ENCODE results near the gene KANSL2. TPM values are rescaled to one million over a fixed set of nuclear protein-coding genes. Genes with fewer than 3 reads are reported as not detected.

KANSL2 gene
- total and polyA plus RNA-seq, 9 of the 15 experiments (the other 6 are each of a cell fraction or from before 2014, with no cell fraction given): 41.1 to 89.8 (median 55.4) TPM

DNA sequence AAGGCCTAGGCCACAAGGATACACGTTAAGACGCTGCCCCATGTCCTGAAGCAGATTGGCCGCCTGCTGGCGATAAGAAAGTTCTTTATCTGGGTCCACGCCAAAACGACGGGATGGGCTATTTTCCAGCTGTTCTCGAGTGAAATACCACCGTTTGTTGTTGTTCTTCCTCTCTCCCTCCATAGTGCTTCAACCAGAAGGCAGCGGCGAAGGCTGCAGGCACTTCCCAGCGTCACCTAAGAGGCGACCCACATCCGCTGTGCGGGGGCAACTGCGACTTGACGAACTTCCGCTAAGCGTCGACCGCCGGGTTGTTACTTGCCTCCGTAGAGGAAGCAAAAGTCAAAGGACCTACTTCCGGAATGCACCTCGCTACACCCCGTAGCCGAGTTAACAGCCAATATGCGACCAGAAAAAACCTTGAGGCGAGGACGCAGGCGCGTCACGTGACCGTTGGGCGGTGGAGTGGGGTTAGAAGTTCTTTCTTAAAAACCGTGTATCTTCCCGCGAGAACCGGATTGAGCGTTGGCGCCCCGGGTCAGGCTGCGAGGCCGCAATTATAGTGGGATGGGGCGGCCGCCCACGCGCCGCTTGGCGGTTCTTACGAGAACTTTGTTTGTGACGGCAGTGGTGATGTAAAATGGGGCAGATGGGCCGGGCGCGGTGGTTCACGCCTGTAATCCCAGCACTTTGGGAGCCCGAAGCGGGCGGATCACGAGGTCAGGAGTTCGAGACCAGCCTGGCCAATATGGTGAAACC is 34.6 kb upstream of the KANSL2 start, which contains the start of gene CCNT1 (continued):
- peak in 1 of 2 experiments; percentile 86; a peak in 3 of 4 replicates for TF ChIP-seq ETV6 (IDR thresholded peaks at IDR 0.05; ENCODE audit: borderline replicate concordance in 1 of 2, low read depth in 2 of 2, low read length in 1 of 2)
- TF ChIP-seq ETV6 (CRISPR knock-in tag; IDR thresholded peaks at IDR 0.05; ENCODE audit: borderline replicate concordance): no peak
- peak; percentile 85 for TF ChIP-seq BCOR (IDR thresholded peaks at IDR 0.05)
- TF ChIP-seq, protein P1, sequence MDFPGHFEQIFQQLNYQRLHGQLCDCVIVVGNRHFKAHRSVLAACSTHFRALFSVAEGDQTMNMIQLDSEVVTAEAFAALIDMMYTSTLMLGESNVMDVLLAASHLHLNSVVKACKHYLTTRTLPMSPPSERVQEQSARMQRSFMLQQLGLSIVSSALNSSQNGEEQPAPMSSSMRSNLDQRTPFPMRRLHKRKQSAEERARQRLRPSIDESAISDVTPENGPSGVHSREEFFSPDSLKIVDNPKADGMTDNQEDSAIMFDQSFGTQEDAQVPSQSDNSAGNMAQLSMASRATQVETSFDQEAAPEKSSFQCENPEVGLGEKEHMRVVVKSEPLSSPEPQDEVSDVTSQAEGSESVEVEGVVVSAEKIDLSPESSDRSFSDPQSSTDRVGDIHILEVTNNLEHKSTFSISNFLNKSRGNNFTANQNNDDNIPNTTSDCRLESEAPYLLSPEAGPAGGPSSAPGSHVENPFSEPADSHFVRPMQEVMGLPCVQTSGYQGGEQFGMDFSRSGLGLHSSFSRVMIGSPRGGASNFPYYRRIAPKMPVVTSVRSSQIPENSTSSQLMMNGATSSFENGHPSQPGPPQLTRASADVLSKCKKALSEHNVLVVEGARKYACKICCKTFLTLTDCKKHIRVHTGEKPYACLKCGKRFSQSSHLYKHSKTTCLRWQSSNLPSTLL (IDR thresholded peaks at IDR 0.05): no peak
- no peak for TF ChIP-seq DEAF1 (CRISPR knock-in tag; IDR thresholded peaks at IDR 0.05)
- no peak for TF ChIP-seq RFX1 (IDR thresholded peaks at IDR 0.05)
- TF ChIP-seq MYBL2 (IDR thresholded peaks at IDR 0.05; ENCODE audit: low read depth): peak; percentile 86
- no peak for TF ChIP-seq MYBL2 (CRISPR knock-in tag; IDR thresholded peaks at IDR 0.05; ENCODE audit: borderline replicate concordance)
- peak; percentile 93 for TF ChIP-seq E2F8 (IDR thresholded peaks at IDR 0.05; ENCODE audit: low read depth, partially characterized antibody)
- no peak for TF ChIP-seq TCF15 (CRISPR knock-in tag; IDR thresholded peaks at IDR 0.05)
- TF ChIP-seq BRF1 (IDR thresholded peaks at IDR 0.05; ENCODE audit: borderline replicate concordance, extremely low read depth, insufficient read length): no peak
- TF ChIP-seq CC2D1A (IDR thresholded peaks at IDR 0.05): peak; percentile 78; the same call in 1 of the 2 replicates
- no peak for TF ChIP-seq ZBTB17 (CRISPR knock-in tag; IDR thresholded peaks at IDR 0.05)
- peak; percentile 58 for TF ChIP-seq FOSL1 (tag; conservative IDR thresholded peaks at IDR 0.05)
- TF ChIP-seq ZNF609 (CRISPR knock-in tag; IDR thresholded peaks at IDR 0.05; ENCODE audit: borderline replicate concordance): 0 out of 2 replicates have a peak, but pooled peaks have one; percentile 67

Measured in K562 (cell line).